Spinal cord (tissue), 10 donors: ENCODE measurements around the gene MRPL24. TPM values are rescaled to one million over a fixed set of nuclear protein-coding genes. Genes with fewer than 3 reads are reported as not detected.
A peak's percentile ranks its signal among the peaks of the same experiment; 100 is the strongest.

Source experiments
- DNase-seq, 6 donors: peaks; one replicate each; pipeline versions ENCODE4 v3.0.0 to v3.0.0-alpha.2; 2013 to 2015; ENCODE audit warnings: low spot score in 6 of 6, low read depth in 4 of 6
- H3K27ac ChIP-seq: one replicate; pipeline ENCODE4 v1.5.1; 2013; ENCODE audit warnings: low read depth, low read length, control low read depth
- H3K27me3 ChIP-seq: one replicate; pipeline ENCODE4 v1.6.1; 2013; ENCODE audit warnings: low read length; ENCODE audit not compliant: control insufficient read depth, insufficient read depth
- H3K36me3 ChIP-seq: one replicate; pipeline ENCODE4 v1.6.1; 2013; ENCODE audit warnings: low read length; ENCODE audit not compliant: control insufficient read depth, insufficient read depth
- H3K4me1 ChIP-seq: one replicate; pipeline ENCODE4 v1.6.1; 2013; ENCODE audit warnings: low read length; ENCODE audit not compliant: control insufficient read depth, insufficient read depth
- H3K4me3 ChIP-seq: one replicate; pipeline ENCODE4 v1.5.1; 2013; ENCODE audit warnings: low read depth, low read length, control low read depth
- H3K9me3 ChIP-seq: one replicate; pipeline ENCODE4 v1.6.1; 2013; ENCODE audit warnings: low read length; ENCODE audit not compliant: control insufficient read depth, insufficient read depth
- WGBS: methylation state at CpG from one replicate; pipeline ENCODE4 v1.1.5; 2013; ENCODE audit warnings: missing lambda C conversion rate; ENCODE audit not compliant: insufficient coverage; 5-methylcytosine and 5-hydroxymethylcytosine counted together
- polyA plus RNA-seq, 2 donors: library from polyadenylated mRNA; unstranded; fragments of 120-200 nt; gene quantifications; one replicate each; pipeline ENCODE4 v1.2.1, GENCODE V29; 2013; ENCODE audit not compliant: insufficient read length in 2 of 2
- total RNA-seq, 2 donors: library from RNA; depleted of rRNA in 1 of 2; stranded (reverse); fragments of 120-200 nt in 1 of 2; fragments of >200 nt in 1 of 2; gene quantifications; one replicate each; pipeline versions ENCODE4 v1.2.3 to v1.2.4, GENCODE V29; 2013 to 2014
- donor health status: healthy.

MRPL24 gene
- total and polyA plus RNA-seq, 4 donors: 22.9 to 61.1 (median 57.2) TPM

DNA sequence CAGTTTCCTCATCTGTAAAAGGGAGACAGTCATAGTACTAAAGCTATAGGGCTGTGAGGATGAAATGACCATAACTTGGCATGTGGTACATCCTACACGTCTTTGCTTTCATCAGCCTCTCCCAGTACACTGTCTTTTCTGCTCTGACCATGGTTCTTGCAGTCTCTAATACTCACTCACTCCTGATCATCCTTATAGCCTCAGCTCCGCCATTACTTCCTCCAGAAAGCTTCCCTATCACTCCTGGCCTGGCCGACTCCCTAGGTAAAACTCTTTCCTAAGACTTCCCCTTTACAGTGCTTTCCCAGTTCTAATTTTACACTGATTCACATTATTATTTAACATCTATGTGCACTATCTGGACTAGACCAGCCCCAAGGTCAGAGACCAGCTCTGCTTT, 5.0 kb upstream of the MRPL24 start:
- WGBS: 87% methylated on average over 3 of the region's 3 CpGs

DNA sequence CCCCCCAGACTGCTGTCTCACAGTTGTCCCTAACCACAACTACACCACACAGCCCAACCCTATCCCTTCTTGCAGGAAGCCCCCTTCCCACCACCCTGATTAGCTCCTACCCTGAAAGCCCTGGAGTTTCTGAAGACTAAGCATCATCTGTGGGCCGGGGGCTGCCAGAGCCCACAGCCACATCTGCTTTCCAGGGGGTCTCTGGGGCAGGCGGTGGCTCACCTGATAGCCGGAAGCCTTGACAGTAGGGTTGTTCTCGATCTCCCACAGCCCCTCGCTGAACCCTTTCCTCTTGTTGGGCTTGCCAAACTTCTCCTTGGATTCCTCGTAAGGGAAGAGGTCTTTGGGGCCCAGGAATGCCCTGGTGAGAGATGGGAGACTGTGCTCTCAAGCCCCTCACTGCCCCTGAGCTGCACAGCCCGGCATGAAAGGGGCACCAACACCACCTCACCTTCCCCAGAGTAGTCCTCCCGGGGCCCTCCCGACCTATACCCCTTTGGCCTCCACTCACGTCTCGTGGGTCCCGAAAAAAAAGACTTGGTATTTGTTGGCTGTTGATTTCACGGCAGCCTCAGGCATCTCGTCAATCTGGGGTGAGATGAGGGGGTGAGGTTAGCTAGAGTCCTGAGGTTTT, 4.0 kb upstream of the MRPL24 start:
- peaks cover 51% of the 10 kb centered on the region for H3K4me1 ChIP-seq
- H3K27ac ChIP-seq: no peak overlapping the region
- H3K27me3 ChIP-seq: no peaks in the 10 kb centered on the region
- peaks cover 31% of the 10 kb centered on the region for H3K36me3 ChIP-seq
- H3K4me3 ChIP-seq: no peak overlapping the region
- no peaks in the 10 kb centered on the region for H3K9me3 ChIP-seq
- WGBS: 89% methylated on average over 5 of the region's 14 CpGs
- no peak for DNase-seq

More for the DNA sequence above, 5.0 kb upstream of the MRPL24 start:
- no peak for DNase-seq
- no peak overlapping the region for H3K4me3 ChIP-seq
- H3K4me1 ChIP-seq: peaks cover 53% of the 10 kb centered on the region
- peaks cover 34% of the 10 kb centered on the region for H3K36me3 ChIP-seq
- no peaks in the 10 kb centered on the region for H3K9me3 ChIP-seq
- H3K27me3 ChIP-seq: no peaks in the 10 kb centered on the region
- peak overlapping the region; percentile 99 for H3K27ac ChIP-seq

DNA sequence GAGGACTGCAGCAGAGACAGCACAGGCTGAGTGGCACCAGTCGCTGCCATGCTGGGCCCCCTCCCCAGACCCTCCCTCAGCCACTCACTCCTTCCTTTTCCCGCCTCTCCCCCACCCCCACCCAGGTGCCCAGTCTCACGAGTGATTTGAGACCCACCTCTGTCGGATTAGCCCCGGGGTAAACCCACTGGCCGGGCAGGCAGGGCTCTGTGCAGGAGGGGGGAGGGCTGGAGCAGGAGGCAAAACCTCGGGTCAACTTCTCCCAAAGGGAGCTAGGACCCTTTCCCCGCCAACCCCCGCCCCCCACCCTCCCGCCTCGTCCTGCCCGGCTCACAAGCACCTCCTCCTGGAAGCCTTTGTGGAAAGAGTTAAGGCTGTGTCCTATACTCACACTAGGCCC, 3.5 kb upstream of the MRPL24 start:
- WGBS: 88% methylated on average over 1 of the region's 12 CpGs
- Histone ChIP-seq H3K27ac (no peak overlapping the region), H3K4me1 (peaks cover 45% of the 10 kb centered on the region)

DNA sequence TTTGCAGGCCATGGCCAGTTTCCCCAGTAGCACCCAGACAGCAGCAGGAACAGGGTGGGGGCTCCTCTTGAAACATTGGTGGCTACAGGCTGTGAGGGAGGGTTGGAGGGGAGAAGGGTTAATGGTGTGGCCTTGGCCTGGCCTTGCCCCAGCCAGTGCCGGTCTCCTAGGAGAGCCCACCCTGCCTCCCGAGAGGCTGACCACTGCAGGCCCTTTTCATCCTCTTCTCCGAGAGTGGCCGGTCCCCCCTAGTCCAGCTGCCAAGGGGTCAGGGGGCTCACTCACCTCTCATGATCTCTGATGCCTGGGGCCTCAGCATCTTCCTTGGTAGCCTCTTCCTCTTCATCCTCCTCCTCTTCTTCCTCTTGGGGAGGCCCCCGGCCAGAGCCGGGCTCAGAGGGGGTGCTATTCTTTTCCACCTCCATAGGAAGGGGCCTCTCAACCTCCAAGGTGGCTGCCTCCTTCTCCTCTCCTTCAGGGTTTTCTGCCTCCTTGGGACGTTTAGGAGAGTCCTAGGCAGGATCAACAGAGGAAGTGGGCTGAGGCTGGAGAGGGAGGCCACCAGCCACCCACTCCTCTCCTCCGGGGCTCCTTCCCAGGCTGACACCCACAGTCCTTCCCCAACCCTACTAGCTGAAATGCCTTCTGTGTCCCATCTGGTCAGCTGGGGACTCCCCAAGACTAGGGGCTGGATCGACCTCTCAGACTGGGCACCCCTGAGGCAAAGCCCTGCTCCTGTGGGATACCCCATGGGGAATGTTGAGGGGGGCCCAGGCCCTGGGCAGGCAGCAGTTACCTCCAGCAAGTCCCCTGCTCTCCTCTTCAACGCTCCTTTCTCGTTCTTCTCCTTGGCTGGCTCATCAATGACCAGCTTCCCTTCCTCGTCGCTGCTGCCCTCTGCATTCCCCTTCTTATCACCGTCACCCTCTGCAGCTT, 2.7 kb upstream of the MRPL24 start:
- Histone ChIP-seq H3K36me3 (peaks cover 28% of the 10 kb centered on the region), H3K4me1 (peaks cover 38% of the 10 kb centered on the region), H3K27ac (no peak overlapping the region), H3K27me3 (no peaks in the 10 kb centered on the region), H3K4me3 (no peak overlapping the region), H3K9me3 (no peaks in the 10 kb centered on the region)
- DNase-seq: no peak
- 90% methylated on average over 10 of the region's 14 CpGs for WGBS

More for the DNA sequence above, 3.5 kb upstream of the MRPL24 start:
- no peak for DNase-seq
- Histone ChIP-seq H3K27me3 (no peaks in the 10 kb centered on the region), H3K9me3 (no peaks in the 10 kb centered on the region), H3K36me3 (peaks cover 31% of the 10 kb centered on the region), H3K4me3 (no peak overlapping the region)

DNA sequence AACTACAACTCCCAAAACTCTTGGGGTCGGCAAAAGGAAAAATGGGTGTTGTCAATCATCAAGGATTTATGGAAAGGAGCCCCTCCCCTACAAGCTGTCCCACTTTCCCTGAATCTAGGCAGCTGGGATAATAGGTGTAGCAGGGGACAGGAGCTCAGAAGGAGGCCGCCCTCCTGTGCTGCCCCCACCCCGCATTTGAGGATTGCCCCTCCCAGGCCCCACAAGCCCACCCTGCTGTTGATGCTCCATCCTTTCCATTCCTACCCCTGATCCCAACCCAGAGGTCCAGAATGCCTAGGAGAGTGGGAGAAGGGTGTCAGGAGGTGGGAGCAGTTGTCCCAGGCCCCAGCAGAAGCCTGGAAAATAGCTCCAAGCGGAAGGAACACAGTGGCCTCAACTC, 1.9 kb upstream of the MRPL24 start:
- 100% methylated on average over 1 of the region's 4 CpGs for WGBS
- H3K27ac ChIP-seq: no peak overlapping the region
- no peak overlapping the region for H3K4me3 ChIP-seq
- no peak for DNase-seq
- peaks cover 34% of the 10 kb centered on the region for H3K36me3 ChIP-seq
- H3K27me3 ChIP-seq: no peaks in the 10 kb centered on the region
- H3K9me3 ChIP-seq: no peaks in the 10 kb centered on the region
- H3K4me1 ChIP-seq: peaks cover 30% of the 10 kb centered on the region

DNA sequence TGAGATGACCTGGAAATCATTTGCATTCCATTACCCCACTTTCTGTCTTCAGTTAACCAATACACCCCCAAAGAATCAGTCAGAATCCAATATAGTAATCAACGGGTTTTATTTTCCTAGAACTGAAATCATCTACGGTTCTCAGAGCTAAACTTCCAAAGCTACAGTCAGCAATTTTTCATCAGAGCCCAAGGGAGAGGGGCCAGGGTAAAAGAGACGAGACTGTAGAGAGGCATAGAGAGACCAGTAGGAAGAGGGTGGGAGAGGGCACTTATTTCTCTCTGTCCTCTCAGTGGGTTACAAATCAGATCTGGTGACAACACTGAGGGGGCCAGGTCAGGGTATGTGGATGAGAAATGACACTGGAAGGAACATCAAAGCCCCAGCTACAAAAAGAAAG, 1.1 kb upstream of the MRPL24 start:
- H3K4me1 ChIP-seq: peaks cover 22% of the 10 kb centered on the region
- H3K4me3 ChIP-seq: no peak overlapping the region
- H3K36me3 ChIP-seq: peaks cover 42% of the 10 kb centered on the region
- H3K27me3 ChIP-seq: no peaks in the 10 kb centered on the region
- H3K9me3 ChIP-seq: no peaks in the 10 kb centered on the region
- no peak for DNase-seq
- no peak overlapping the region for H3K27ac ChIP-seq
- 100% methylated on average over 2 of the region's 3 CpGs for WGBS

DNA sequence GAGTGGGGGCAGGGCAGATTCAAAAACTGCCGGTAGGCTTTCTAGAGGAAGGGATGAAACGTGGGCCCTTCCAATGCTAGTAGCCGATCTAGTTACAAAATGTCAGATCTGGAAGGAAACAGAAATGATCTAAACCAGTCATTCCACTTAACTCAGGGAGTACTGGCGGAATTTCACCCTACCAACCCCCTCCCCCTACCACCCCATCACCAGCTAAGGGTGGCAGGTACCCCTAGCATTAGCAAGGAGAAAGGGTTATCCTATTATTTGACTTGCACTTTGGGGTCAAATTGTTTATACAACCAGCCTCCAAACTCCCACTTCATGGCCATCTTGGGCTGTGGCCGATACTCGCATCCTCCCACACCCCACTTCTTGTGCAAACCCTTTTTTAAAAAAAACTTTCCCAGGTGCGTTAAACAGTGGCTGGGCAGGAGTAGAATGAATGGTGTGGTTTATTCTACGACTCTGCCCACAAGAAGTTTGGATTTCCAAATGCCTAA, 644 bp upstream of the MRPL24 start:
- DNase-seq: no peak
- peak overlapping the region; percentile 96 for H3K4me3 ChIP-seq
- H3K27me3 ChIP-seq: no peaks in the 10 kb centered on the region
- peaks cover 17% of the 10 kb centered on the region for H3K4me1 ChIP-seq
- H3K9me3 ChIP-seq: no peaks in the 10 kb centered on the region
- H3K36me3 ChIP-seq: peaks cover 45% of the 10 kb centered on the region
- H3K27ac ChIP-seq: peak overlapping the region; percentile 93
- no CpG with 5 or more reads among the region's 8 CpGs for WGBS

DNA sequence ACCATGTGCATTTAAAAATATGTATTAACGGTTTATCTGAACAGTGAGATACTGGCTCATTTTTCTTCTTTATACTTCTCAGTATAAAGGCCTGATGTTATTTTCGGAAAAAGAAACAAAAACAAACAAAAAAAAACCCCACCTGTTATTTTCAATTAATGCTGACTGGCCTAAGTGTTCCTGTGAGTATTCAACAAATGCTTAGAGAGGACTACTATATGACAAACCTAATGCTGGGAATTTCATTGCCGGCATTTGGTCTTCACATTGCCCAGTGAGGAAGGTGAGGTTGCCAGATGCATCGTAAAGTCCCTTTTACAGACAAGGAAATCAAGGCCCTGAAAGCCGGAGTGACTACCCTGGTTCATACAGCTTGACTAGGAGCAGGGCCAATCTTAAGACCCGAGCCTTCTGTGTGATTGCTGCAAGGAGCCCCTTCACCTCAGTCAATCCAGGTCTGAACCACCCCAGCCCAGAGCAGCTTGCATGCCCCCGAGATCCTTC, 599 bp downstream of the MRPL24 start:
- 11% methylated on average over 5 of the region's 7 CpGs for WGBS
- H3K27me3 ChIP-seq: no peaks in the 10 kb centered on the region
- H3K4me3 ChIP-seq: peak overlapping the region; percentile 96
- no peaks in the 10 kb centered on the region for H3K9me3 ChIP-seq
- peaks cover 49% of the 10 kb centered on the region for H3K36me3 ChIP-seq
- peaks cover 11% of the 10 kb centered on the region for H3K4me1 ChIP-seq
- no peak for DNase-seq
- peak overlapping the region; percentile 65 for H3K27ac ChIP-seq

DNA sequence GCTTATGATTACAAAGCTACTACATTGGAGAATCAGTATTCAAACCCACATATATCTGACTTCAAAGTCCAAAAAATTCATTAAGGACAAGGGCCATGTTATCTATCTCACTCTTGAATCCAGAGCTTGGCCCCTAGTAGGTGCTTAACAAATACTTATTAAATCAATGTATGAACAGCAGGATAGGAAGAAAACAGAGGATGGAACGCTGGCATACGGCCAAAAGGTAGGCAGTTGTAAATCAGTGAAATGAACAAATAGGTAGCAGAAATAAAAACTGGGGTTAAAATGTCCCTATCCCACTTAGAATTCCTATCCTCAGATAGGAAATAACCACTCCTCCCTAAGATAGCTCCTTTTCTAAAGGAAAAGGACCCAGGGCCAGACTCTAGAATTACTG, 2.0 kb downstream of the MRPL24 start:
- Histone ChIP-seq H3K27ac (no peak overlapping the region), H3K27me3 (no peaks in the 10 kb centered on the region), H3K9me3 (no peaks in the 10 kb centered on the region), H3K36me3 (peaks cover 42% of the 10 kb centered on the region), H3K4me1 (peaks cover 11% of the 10 kb centered on the region), H3K4me3 (no peak overlapping the region)
- no peak for DNase-seq
- WGBS: no CpG with 5 or more reads among the region's 2 CpGs
